SKM-1 treated with dmso at 0.1 percent for 144 hours (cell line): ENCODE results near the gene CHD9.
"Not testable (repeated sequence)": the region's sequence is repeated elsewhere in the genome, so short reads cannot be mapped to it uniquely, and the experiment has no call there.

Experiments
- DNase-seq: peaks from one replicate; lab custom pipeline; 2025; ENCODE audit not compliant: unreplicated experiment; lab: John Stamatoyannopoulos, UW

The CHD9 gene

GRCh38 chr16:53261276-53261675 is 206.5 kb downstream of the CHD9 start:
- DNase-seq, result no peak

GRCh38 chr16:53262645-53263044 is 207.9 kb downstream of the CHD9 start:
- no peak for DNase-seq

- DNase-seq, result no peak
Measured at GRCh38 chr16:53266156-53266555, 211.4 kb downstream of the CHD9 start.

GRCh38 chr16:53278498-53278897 is 223.7 kb downstream of the CHD9 start:
- not testable (repeated sequence) for DNase-seq

GRCh38 chr16:53281280-53281679 is 226.5 kb downstream of the CHD9 start:
- no peak for DNase-seq

- DNase-seq, result no peak
Measured at GRCh38 chr16:53281859-53282258, 227.1 kb downstream of the CHD9 start.

- no peak for DNase-seq
Measured at GRCh38 chr16:53282328-53282727, 227.5 kb downstream of the CHD9 start.

GRCh38 chr16:53282975-53283946 is 228.5 kb downstream of the CHD9 start:
- peak; percentile 11 for DNase-seq

GRCh38 chr16:53285236-53285635 is 230.4 kb downstream of the CHD9 start:
- DNase-seq, result no peak

- no peak for DNase-seq
Measured at GRCh38 chr16:53290520-53290919, 235.7 kb downstream of the CHD9 start.

GRCh38 chr16:53291757-53292392 is 237.1 kb downstream of the CHD9 start:
- no peak for DNase-seq

GRCh38 chr16:53297477-53297876 is 242.7 kb downstream of the CHD9 start:
- DNase-seq, result no peak

- no peak for DNase-seq
Measured at GRCh38 chr16:53304334-53304733, 249.5 kb downstream of the CHD9 start.

GRCh38 chr16:53305743-53306142 is 251.0 kb downstream of the CHD9 start:
- no peak for DNase-seq

- DNase-seq, result no peak
Measured at GRCh38 chr16:53309457-53309856, 254.7 kb downstream of the CHD9 start.

GRCh38 chr16:53320992-53321391 is 266.2 kb downstream of the CHD9 start:
- no peak for DNase-seq

- DNase-seq, result no peak
Measured at GRCh38 chr16:53323924-53324323, 269.1 kb downstream of the CHD9 start.

- not testable (repeated sequence) for DNase-seq
Measured at GRCh38 chr16:53330991-53331390, 276.2 kb downstream of the CHD9 start.

GRCh38 chr16:53334581-53334980 is 279.8 kb downstream of the CHD9 start:
- DNase-seq, result no peak

GRCh38 chr16:53337294-53337693 is 282.5 kb downstream of the CHD9 start:
- no peak for DNase-seq

- DNase-seq, result no peak
Measured at GRCh38 chr16:53341792-53342191, 287.0 kb downstream of the CHD9 start.

GRCh38 chr16:53355064-53355463 is 300.3 kb downstream of the CHD9 start:
- DNase-seq, result no peak
